IMR-90 (cell line): ENCODE data around the gene PDXDC1. TPM values are rescaled to one million over a fixed set of nuclear protein-coding genes. Genes with fewer than 3 reads are reported as not detected.
A peak's percentile ranks its signal among the peaks of the same experiment; 100 is the strongest.
"Not testable (repeated sequence)": the region's sequence is repeated elsewhere in the genome, so short reads cannot be mapped to it uniquely, and the experiment has no call there.

Source experiments
- ATAC-seq: fragments of 200-7000 bp; cut with Tn5 transposase; 2 replicates; pipeline ENCODE4 v1.9.1; 2020; ENCODE audit warnings: low read depth, mild to moderate bottlenecking, moderate library complexity
- BruUV-seq: library from RNA; stranded (reverse); fragments of 400-500 nt; replicated peaks from 2 replicates; lab custom pipeline; 2021; lab: Mats Ljungman, UMichigan
- CTCF ChIA-PET: fragments of 300-600 bp; formaldehyde crosslinking; extraction: SDS; loops from one replicate; lab custom pipeline; 2021; ENCODE audit warnings: antibody characterized with exemption; lab: Yijun Ruan, JAX
- POLR2A ChIA-PET: fragments of 300-600 bp; sonication (Branson Sonifier 250); formaldehyde crosslinking; loops from one replicate; lab custom pipeline; 2022; ENCODE audit warnings: antibody characterized with exemption; ENCODE audit not compliant: unreplicated experiment; lab: Charles Lee
- DNase-seq: peaks from one replicate; pipeline ENCODE4 v3.0.0; 2013
- H2AFZ ChIP-seq: replicated peaks from 2 replicates; pipeline ENCODE3; 2013; ENCODE audit warnings: low read length, mild to moderate bottlenecking; ENCODE audit not compliant: poor library complexity
- H2AK5ac ChIP-seq: 2 replicates; pipeline ENCODE4 v1.6.1; 2013; ENCODE audit warnings: low read depth, low read length, inconsistent platforms
- H2AK9ac ChIP-seq: replicated peaks from 2 replicates; pipeline ENCODE3; 2013; ENCODE audit warnings: mild to moderate bottlenecking, low read depth, low read length, moderate library complexity; ENCODE audit not compliant: poor library complexity
- H2BK120ac ChIP-seq: 2 replicates; pipeline ENCODE4 v1.6.1; 2013; ENCODE audit warnings: low read depth, low read length, inconsistent platforms
- H2BK15ac ChIP-seq: 3 replicates; pipeline ENCODE4 v1.6.1; 2013; ENCODE audit warnings: low read depth, low read length, inconsistent platforms
- H2BK20ac ChIP-seq: 2 replicates; pipeline ENCODE4 v1.6.1; 2013; ENCODE audit warnings: low read depth, mild to moderate bottlenecking, inconsistent platforms, low read length, moderate library complexity
- H2BK5ac ChIP-seq: 2 replicates; pipeline ENCODE4 v1.6.1; 2013; ENCODE audit warnings: mild to moderate bottlenecking, low read depth, low read length, inconsistent platforms; ENCODE audit not compliant: poor library complexity, severe bottlenecking
- H3K14ac ChIP-seq: replicated peaks from 2 replicates; pipeline ENCODE4 v1.6.1; 2013; ENCODE audit warnings: low read depth, low read length, inconsistent platforms
- H3K18ac ChIP-seq: 2 replicates; pipeline ENCODE4 v1.6.1; 2013; ENCODE audit warnings: low read depth, low read length, control low read depth
- H3K23ac ChIP-seq: 2 replicates; pipeline ENCODE4 v1.6.1; 2013; ENCODE audit warnings: low read depth, low read length, inconsistent platforms
- H3K27ac ChIP-seq: 2 replicates; pipeline ENCODE4 v1.5.1; 2013; ENCODE audit warnings: mild to moderate bottlenecking, control low read depth, low read length; ENCODE audit not compliant: insufficient read depth
- H3K27me3 ChIP-seq: 2 replicates; pipeline ENCODE4 v1.6.1; 2013; ENCODE audit warnings: low read length; ENCODE audit not compliant: control insufficient read depth, insufficient read depth
- H3K36me3 ChIP-seq: 2 replicates; pipeline ENCODE4 v1.6.1; 2013; ENCODE audit warnings: low read length, mixed read lengths; ENCODE audit not compliant: control insufficient read depth, insufficient read depth
- H3K4ac ChIP-seq: 2 replicates; pipeline ENCODE4 v1.6.1; 2013; ENCODE audit warnings: low read depth, low read length, inconsistent platforms
- H3K4me1 ChIP-seq: 2 replicates; pipeline ENCODE4 v1.6.1; 2013; ENCODE audit warnings: low read length, mixed read lengths; ENCODE audit not compliant: control insufficient read depth, insufficient read depth
- H3K4me2 ChIP-seq: 2 replicates; pipeline ENCODE4 v1.6.1; 2013; ENCODE audit warnings: low read depth, mild to moderate bottlenecking, control low read depth, low read length, moderate library complexity
- H3K4me3 ChIP-seq: 2 replicates; pipeline ENCODE4 v1.5.1; 2013; ENCODE audit warnings: low read depth, mild to moderate bottlenecking, control low read depth, low read length, moderate library complexity; ENCODE audit not compliant: insufficient read depth
- H3K56ac ChIP-seq: 2 replicates; pipeline ENCODE4 v1.6.1; 2013; ENCODE audit warnings: low read length, inconsistent platforms; ENCODE audit not compliant: insufficient read depth; ENCODE audit errors: extremely low read depth
- H3K79me1 ChIP-seq, 2 experiments: 2 replicates each; pipeline ENCODE4 v1.6.1; 2013; ENCODE audit warnings: low read length in 2 of 2, inconsistent platforms in 1 of 2, low read depth in 1 of 2
- H3K9ac ChIP-seq: 2 replicates; pipeline ENCODE4 v1.6.1; 2013; ENCODE audit warnings: low read depth, low read length, control low read depth
- H3K9me1 ChIP-seq: 2 replicates; pipeline ENCODE4 v1.6.1; 2013; ENCODE audit warnings: low read length, inconsistent platforms; ENCODE audit not compliant: insufficient read depth
- H3K9me3 ChIP-seq: 2 replicates; pipeline ENCODE4 v1.6.1; 2013; ENCODE audit warnings: low read length; ENCODE audit not compliant: control insufficient read depth, insufficient read depth
- H4K20me1 ChIP-seq: 2 replicates; pipeline ENCODE4 v1.6.1; 2013; ENCODE audit warnings: low read length, inconsistent platforms; ENCODE audit not compliant: insufficient read depth
- H4K5ac ChIP-seq: 2 replicates; pipeline ENCODE4 v1.6.1; 2013; ENCODE audit warnings: mild to moderate bottlenecking, low read depth, low read length, control low read depth
- H4K8ac ChIP-seq, 2 experiments: 2 replicates each; pipeline ENCODE4 v1.6.1; 2013; ENCODE audit warnings: low read depth in 2 of 2, low read length in 2 of 2, control low read depth in 1 of 2, inconsistent platforms in 1 of 2
- H4K91ac ChIP-seq: 2 replicates; pipeline ENCODE4 v1.6.1; 2013; ENCODE audit warnings: low read depth, low read length, inconsistent platforms; ENCODE audit not compliant: insufficient read depth
- WGBS, 2 experiments: methylation state at CpG; one replicate each; pipeline versions ENCODE4 v1.1.5 to v1.1.7; 2013; ENCODE audit warnings: missing lambda C conversion rate in 2 of 2; ENCODE audit not compliant: insufficient read length in 1 of 2; ENCODE audit errors: extremely low coverage in 2 of 2; 5-methylcytosine and 5-hydroxymethylcytosine counted together
- dilution Hi-C: fragments of 300-500 bp; cut with HindIII; formaldehyde crosslinking; loops from one replicate; pipeline ENCODE4 v1.14.3; 2018; ENCODE audit warnings: low sequenced_read_pairs; ENCODE audit not compliant: unreplicated experiment
- in situ Hi-C: fragments of 300-500 bp; cut with MboI; formaldehyde crosslinking; loops from 3 replicates; pipeline ENCODE4 v1.14.3; 2019; ENCODE audit warnings: low sequenced_read_pairs, inconsistent platforms, mixed read lengths
- intact Hi-C: fragments of 100-400 bp; cut with micrococcal nuclease; formaldehyde crosslinking; loops from 2 replicates; pipeline ENCODE4 v1.10.0; 2022
- polyA plus RNA-seq, 3 experiments: library from polyadenylated mRNA; depleted of rRNA; stranded (reverse); fragments of >200 nt; gene quantifications; 2 replicates each; pipeline ENCODE4 v1.2.3, GENCODE V29; 2012; ENCODE audit warnings: low replicate concordance in 1 of 3
- total RNA-seq: library from RNA; depleted of rRNA; stranded (reverse); fragments of >200 nt; gene quantifications from 2 replicates; pipeline ENCODE4 v1.2.3, GENCODE V29; 2012

Gene PDXDC1
- total and polyA plus RNA-seq, 2 of the 4 experiments (the other 2 are of a cell fraction): 68.7 to 117 TPM

- in situ Hi-C loops, H2BK20ac ChIP-seq, H3K27ac ChIP-seq, H3K9me1 ChIP-seq, H3K14ac ChIP-seq, H3K56ac ChIP-seq, H3K4me1 ChIP-seq, POLR2A ChIA-PET, dilution Hi-C loops, H4K20me1 ChIP-seq, H3K4ac ChIP-seq, intact Hi-C loops, H3K4me3 ChIP-seq, H2AFZ ChIP-seq, ATAC-seq, H3K36me3 ChIP-seq, H4K8ac ChIP-seq, H2BK15ac ChIP-seq, CTCF ChIA-PET, H3K27me3 ChIP-seq, DNase-seq, H3K23ac ChIP-seq, H2AK5ac ChIP-seq, H2BK120ac ChIP-seq, H3K9me3 ChIP-seq, H2AK9ac ChIP-seq, H3K18ac ChIP-seq, H3K79me1 ChIP-seq, H4K5ac ChIP-seq, H4K91ac ChIP-seq, H2BK5ac ChIP-seq, H3K9ac ChIP-seq, BruUV-seq, H3K4me2 ChIP-seq: not testable (repeated sequence)
- WGBS, 2 experiments: no CpG with 5 or more reads among the region's 31 CpGs
Measured at GRCh38 chr16:15133554-15133953, 158.7 kb downstream of the PDXDC1 start.

DNA sequence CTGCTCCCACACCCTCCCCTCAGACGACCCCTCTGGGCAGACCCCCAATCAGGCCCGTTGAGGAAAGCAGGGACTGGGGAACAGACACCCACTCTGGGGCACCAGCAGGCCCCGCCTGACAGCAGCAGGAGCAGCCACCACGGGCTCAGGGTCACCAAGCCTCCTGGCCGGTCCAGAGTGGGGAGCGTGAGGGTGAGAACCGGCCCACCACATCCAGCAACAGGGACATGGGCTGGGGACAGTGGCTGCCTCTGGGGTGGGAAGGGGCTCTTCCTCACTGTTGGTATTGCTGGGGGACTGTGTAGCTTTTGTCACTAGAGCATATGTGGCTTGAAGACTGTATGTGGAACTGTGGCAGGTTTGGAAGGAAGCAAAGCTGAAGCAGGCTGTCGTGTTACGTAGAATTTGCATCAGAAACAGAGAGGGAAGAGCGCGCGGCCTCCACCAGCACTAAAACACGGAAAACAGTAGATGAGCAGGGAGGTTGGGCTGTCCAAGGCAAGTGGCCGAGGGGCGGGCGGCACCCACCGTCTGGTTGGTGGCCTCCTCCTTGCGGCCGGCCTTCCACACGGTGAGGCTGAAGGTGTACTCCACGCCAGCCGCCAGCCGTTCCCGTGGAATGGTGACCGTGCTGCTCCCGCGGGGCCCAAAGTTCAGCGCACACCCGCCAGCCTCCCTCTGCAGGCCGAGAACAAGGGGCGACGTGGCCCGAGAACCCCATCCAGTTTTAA, 160.1 kb downstream of the PDXDC1 start:
- H2BK120ac ChIP-seq: 0 out of 2 replicates have a peak overlapping the region, but pooled peaks have one; percentile 8
- H4K91ac ChIP-seq, H3K4me1 ChIP-seq, H2BK20ac ChIP-seq, H2BK15ac ChIP-seq, H2AK9ac ChIP-seq, dilution Hi-C loops, H3K4me3 ChIP-seq, H3K9me1 ChIP-seq, H3K4ac ChIP-seq, H3K9ac ChIP-seq, H3K9me3 ChIP-seq, DNase-seq, H3K4me2 ChIP-seq, H3K14ac ChIP-seq, intact Hi-C loops, in situ Hi-C loops, H3K27me3 ChIP-seq, CTCF ChIA-PET, H3K56ac ChIP-seq, H3K27ac ChIP-seq, H2AK5ac ChIP-seq, H3K23ac ChIP-seq, H2BK5ac ChIP-seq, BruUV-seq, H3K36me3 ChIP-seq, H3K79me1 ChIP-seq, POLR2A ChIA-PET, H4K20me1 ChIP-seq, H2AFZ ChIP-seq, H4K8ac ChIP-seq, H3K18ac ChIP-seq: not testable (repeated sequence)
- ATAC-seq: peak; percentile 53
- no CpG with 5 or more reads among the region's 33 CpGs for WGBS, 2 experiments
- peak overlapping the region; percentile 69; the same call in 1 of the 2 replicates for H4K5ac ChIP-seq
